Measurements from ENCODE around the gene SENP8. TPM values are rescaled to one million over a fixed set of nuclear protein-coding genes. Genes with fewer than 3 reads are reported as not detected.
A peak's percentile ranks its signal among the peaks of the same experiment; 100 is the strongest.
"Not testable (repeated sequence)": the region's sequence is repeated elsewhere in the genome, so short reads cannot be mapped to it uniquely, and the experiment has no call there.

Gene SENP8
- polyA plus RNA-seq, 1 donor = 6.8 TPM

DNA sequence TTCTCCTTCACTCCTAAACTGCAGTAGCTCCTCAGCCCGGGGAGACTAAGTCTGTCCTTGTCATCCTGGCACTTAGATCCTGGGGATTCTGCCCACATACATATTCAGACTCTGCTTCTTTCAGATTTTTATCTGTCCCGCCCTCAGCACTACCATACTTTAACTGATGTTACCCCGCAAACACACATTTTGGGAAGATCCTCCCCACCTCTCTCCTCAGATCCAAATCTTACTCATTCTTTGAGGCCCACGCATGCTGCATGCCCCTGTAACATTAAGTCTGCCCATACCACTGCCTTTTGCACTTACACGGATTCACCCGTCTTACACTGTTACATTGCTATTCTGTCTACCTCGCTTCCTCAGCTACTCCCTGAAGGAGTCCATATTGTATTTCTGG, 36.1 kb downstream of the SENP8 start:
- DNase-seq = no peak

DNA sequence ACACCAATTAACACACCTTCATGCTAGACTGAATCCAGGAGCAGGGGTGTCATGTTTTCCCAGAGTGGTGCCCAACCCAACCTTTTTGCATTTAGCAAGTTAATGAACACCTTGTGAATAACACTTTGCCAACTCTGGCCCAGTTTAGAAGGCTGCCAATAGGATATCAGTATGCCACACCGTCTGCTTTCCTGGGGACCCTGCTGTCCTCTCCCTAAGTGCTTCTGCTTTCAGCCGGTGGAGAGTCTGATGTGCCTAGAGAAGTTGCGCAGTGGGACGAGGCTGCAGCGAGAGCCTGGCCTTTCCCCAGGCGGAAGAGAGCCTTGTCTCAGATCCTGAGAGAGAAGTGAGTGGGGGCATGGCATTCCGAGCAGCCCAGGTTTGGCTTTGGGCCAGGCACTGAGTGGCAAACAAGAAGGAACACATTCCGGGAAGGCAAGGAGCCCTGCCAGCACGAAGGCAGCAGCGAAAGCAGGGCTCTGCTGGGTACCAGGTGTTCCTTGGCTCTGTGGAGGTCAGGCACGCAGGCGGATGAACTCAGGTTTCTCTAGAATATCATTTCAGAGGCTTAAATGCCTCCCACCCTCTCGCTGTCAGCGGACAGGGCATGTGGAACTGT, 36.9 kb downstream of the SENP8 start:
- DNase-seq = peak; percentile 82

DNA sequence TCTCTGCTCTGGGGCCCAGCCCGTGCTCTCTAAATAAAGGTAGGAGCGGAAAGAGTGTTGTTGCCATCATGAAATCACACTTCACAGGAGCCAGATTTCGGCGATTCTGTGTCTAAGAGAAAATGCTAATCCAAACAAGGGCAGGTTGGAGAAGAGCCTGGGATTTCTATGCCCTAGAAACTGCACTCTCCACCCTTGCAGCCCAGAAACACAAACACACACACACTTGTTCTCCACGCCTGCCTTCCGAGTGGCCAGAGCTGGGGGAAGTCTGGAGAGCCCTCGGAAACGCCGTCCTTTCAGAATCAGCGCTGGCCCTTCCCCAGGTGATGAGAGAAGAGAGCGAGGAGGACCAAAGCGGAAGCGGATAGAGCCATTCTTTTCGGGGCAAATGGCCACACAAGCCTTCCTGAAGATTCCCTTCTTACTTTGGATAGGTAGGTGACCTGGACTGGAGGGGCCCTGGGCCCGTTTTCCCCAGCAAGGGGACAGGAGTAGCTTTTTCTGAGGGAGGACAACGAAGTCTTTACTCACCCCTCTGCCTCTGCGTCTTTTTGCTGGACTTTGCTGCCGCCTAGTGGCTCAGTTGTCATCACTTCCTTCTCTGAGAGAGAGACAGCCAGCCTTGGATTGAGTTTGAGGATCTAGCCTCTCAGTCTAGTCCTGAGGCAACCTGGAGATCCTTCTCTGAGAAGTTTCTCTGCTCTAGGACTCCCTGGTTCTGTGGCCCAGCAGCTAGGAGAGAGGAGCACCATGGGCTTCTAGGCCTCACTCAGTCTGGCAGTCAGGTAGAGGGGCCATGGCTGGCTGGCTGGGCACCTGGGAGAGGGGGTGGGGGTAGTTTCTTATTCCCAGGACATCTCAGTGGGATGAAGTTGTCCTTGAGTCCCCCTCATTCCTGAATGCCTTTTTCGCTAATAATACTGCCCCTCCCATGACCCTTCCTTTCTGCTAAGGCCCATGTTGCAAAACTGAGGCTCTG, 37.7 kb downstream of the SENP8 start:
- DNase-seq = peak; percentile 93

DNA sequence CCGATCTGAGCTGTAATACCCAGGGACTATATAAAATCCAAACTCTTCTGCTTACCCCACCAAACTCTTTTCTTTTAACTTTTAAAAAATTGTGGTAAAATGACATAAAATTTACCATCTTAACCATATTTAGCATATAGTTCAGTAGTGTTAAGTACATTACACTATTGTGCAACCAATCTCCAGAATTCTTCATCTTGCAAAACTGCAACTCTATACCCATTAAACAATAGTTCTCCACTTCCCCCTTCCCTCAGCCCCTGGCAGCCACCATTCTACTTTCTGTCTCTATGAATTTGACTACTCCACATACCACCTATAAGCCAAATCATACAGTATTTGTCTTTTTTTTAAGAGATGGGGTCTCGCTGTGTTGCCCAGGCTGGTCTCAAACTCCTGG, 38.7 kb downstream of the SENP8 start:
- no peak for DNase-seq

DNA sequence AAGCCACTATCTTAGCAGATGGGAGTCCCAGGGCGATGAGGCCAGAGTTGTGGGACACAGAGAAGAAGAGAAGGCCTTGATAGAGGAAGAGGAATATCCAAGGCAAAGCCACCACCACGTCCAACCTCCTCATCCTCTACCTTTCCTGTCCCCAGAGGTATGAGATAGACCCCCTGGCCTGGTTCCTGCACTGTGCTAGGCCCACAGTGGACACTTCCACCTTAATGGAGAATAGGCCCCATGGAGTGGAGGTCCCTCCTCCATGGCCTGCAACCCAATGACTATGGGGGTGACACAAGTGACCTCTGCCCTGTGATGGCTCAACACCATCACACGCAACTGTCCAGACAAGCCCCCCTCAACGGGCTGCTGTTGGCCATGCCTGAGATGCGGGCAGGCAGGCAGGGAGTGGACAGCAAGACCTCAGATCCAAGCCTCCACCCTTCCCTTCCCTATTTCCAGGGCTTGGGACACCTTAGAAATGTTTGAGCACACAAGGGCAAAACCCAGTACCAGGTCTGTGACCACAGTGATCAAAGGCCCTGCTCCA, 42.6 kb downstream of the SENP8 start:
- DNase-seq = no peak

DNA sequence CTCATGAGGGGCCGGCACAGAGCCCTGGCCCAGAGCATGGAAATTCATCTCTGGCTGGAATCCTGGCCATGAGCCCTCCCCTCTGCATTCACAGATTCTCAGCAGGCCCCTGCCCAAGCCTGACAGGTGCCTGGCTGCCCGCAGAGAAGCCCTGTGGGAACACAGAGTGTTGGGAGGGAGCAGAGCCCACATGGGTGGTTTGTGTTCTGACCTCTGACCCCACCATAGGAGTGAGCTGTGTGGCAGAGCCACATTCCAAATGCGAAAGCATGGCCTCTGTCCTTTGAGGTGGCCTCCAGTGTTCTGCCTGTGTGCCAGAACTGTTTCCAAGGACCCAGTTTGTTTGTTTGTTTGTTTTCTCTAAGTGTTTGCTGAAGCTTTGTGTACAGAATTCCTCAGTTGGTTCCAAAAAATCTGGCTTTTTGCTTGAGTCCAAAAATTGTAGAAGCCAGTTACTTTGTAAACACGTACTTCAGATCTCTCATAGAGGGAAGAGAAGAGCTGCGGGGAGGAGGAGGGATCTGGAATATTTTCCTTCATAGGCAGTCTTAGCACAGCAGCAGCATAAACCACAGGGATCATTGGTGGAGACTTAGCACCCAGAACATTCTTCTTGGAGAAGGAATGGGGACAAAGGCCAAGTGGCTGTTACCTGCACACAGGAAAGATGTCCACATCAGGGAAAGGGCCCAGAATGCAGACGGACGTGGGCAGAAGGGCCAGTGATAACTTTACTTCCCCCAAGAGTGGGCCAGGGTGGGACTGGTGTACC, 43.3 kb downstream of the SENP8 start:
- no peak for DNase-seq

DNA sequence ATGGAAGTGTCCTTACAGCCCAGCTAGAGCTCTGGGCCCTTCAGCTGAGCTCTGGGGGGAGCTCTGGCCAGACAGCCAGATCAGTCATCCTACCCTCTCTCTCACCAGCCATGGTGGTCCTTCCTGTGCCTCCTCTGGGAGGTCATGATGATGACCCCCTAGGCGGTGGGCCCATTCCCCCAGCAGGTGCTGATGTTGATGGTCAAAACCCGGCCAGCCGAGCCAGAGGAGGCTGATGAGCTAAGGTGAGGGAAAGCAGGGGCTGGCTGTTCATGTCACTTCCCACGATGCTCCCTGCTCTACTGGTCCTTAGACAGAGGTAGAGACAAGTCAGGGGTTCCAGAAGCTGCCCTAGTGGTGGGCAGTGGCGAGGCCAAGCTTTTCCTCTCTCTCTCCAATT, 44.4 kb downstream of the SENP8 start:
- DNase-seq = no peak

DNA sequence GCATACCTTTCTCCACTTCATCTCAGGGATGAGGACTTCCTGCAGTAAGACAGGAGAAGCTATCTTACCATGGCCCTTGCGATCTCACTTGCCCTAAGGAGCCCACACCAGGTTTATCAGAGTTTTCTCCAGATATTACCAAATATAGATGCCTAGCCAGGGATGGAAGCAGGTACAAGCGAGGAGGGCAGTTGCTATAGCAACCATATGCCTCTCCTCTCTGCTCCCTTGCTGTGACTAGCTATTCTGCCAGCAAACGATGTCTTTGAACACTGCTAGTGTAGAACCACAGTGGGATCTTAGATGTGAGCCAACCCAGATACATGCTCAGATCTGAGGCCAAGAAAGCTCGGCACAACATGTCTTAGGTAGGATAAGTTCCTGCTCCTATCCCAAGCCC, 45.5 kb downstream of the SENP8 start:
- DNase-seq = no peak

DNA sequence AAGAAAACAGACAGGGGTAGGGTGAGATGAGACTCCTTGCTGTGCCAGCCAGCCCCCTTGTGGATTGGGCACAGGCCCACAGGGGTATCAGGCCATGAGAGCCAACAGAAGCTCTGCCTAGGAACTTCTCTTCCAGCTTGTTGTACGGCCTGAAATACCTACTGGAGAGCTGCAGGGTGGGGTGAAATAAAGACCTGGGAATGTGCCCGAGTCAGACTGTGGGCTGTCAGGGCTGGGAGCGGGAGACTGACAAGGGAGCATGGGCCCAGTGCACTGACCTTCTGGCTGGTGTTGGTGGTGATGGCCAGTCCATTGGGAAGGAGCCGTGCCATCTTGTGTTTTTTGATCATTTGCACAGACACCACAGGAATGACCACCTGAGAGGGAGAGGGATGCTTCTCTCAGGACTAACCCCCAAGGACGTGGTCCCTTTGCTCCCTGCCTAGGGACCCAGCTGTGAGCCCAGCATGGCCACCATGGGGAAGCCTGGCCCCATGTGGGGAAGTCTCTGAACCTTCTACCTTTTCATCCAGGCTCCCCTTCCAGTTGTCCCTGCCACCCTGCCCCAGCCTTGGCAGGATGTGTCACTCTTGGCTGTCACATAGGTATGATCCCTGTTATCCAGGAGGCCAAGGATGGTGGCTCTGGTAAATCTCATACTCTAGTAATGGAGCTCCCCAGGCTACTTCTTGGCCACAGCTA, 48.7 kb downstream of the SENP8 start:
- no peak for DNase-seq

DNA sequence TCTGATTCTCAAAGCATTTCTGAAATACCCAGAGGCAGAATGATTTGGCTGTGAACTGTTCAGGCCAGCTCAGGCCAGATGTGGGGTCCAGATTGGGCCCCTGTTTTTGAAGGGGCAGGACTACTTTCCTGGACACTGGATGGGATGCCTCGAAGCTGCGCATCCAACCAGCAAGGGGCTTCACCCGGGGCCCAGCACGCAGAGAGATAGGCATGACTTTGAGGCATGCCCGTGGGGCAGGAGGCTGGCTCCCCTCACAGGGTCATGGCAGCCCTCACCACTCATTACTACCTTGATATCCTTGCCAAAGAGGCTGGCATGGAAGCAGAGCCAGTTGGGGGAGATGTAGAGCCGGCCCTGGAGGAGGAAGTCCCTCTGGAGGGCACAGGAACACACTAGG, 49.2 kb downstream of the SENP8 start:
- DNase-seq = no peak

DNA sequence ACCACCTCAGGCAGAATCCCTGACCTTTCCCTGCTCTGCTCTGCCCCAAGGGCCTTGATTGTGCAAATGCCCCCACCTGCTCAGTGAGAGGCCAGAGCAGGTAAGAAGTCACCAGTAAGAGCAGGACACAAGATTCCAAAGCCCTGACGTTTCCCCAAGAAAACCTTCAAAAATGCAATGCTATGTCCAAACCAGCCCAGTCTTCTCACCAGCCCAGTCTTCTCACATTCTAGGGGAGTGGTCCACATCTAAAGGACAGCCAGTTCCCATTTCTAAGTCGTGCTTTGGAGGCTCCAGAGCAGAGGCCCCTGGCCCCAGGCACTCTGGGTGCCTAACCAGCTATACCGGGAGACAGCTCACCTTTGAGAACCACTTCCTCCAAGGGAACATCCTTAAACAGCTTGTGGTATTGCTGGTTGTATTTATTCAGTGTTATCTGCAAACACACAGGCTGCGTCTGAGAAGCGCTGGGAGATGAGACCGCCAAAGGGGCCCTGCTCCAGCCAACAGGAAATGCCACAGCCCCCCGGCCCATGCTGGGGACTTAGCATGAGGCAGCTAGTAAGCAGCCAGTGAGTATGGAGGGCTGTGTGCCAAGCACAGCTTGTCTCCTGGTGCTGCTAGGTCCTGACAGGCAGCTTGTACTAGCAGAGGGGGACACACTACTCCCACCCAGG, 50.1 kb downstream of the SENP8 start:
- no peak for DNase-seq

DNA sequence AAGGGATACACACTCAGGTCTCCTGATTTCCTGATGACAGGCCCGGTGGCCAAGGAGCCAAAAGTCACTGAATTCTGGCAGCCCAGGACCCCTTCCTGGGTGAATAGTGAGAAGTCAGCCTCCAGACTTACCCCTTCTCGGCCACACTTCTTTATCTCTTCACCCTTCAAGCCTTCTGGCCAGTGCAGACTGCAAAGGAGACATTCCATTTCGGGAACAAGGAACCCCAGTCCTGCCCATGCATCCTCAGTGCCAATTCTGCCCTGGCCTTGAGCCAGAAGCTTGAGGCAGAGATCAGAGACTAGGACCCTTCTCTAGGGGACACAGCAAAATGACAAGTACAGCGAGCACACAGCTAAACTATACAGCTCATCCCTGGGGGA, 50.6 kb downstream of the SENP8 start:
- DNase-seq = no peak

DNA sequence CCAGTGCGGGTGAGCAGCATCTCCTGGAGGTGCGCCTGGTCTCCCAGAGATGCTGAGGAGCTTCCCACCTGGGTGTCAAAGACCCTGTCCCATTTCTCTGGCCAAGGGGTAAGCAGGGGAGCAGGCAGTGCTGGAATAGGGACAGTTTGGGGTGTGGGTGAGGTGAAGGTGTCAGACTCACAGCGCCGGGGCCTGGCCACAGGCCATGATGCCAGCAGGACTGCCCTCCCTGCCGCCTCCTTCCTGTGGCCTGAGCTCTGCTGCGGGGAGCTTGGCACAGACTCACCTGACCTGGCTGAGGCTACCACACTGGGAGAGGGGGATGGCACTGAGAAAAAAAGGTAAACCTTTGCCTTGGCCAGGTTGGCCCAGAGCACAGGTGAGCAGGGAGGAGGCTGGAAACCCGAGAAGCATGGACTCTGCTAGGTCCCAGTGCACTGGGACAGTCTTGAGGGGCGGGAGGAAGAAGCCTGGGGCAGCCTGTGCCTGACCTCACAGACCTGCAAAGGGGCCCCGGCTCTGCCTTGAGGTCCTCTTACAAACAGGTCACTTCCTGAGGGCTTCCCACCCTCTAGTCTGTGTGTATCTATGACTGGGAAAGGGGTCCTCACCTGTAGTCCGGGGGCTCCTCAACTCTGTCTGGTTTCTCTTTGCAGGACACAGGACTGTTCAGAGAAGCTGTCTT, 51.2 kb downstream of the SENP8 start:
- no peak for DNase-seq

DNA sequence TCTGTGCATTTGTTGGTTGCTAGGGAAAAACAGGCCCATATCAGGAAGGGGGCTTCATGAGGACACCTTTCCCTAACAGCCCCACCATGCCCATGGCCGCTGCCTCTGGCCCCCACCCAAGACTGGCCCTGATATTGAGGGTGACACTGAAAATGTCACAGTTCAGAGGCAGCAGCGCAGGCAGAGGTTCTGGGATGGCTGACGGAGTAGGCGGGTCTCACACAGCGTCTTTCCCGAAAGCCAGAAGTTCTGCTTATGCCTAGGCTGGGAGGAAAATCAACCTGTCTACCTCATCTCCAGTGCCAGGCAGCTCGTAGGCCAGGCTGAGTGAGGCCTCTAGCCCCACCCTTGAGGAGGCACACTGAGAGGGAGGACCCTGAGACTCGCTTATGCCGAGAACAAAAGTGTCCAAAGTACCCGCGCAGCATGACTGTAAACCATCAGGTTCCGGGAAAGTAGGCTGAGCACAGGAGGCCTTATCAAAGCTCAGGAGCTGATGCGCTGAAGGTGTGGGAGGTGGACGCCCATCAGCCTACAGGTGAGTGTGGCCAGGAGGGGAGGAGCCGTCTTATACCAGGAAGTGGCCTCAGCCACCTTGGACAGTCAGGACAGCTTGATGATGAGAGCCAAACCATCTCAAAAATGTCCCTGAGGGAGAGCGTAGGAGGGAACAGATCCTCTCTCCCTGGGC, 51.9 kb downstream of the SENP8 start:
- DNase-seq = no peak

DNA sequence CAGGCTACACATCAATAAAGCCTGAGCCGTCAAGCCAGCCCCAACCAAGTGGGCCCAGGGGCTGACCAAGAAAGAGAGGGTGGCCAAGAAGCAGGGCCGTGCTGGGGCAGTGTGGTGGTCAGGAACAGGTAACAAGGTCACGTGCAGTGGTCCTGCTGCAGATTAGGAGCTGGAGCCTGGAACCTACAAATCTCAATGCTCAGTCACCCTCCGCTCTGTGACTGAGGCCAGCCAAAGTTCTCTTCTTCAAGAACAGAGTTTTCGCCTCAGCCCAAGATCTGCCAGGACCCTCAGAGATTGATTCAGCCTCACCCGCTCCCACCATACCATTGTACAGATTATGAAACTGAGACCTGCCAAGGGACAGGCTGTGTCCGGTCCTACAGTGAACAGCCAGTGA, 52.5 kb downstream of the SENP8 start:
- DNase-seq = no peak

DNA sequence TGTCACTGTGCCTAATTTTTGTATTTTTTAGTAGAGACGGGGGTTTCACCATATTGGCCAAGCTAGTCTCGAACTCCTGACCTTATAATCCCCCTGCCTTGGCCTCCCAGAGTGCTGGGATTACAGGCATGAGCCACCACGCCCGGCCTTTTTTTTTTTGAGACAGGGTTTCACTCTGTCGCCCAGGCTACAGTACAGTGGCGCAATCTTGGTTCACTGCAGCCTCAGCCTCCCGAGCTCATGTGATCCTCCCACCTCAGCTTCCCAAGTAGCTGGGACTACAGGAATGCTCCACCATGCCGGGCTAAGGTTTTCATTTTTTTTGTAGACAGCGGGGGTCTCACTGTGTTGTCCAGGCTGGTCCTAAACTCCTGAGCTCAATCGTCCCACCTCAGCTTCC, 53.8 kb downstream of the SENP8 start:
- DNase-seq = not testable (repeated sequence)

DNA sequence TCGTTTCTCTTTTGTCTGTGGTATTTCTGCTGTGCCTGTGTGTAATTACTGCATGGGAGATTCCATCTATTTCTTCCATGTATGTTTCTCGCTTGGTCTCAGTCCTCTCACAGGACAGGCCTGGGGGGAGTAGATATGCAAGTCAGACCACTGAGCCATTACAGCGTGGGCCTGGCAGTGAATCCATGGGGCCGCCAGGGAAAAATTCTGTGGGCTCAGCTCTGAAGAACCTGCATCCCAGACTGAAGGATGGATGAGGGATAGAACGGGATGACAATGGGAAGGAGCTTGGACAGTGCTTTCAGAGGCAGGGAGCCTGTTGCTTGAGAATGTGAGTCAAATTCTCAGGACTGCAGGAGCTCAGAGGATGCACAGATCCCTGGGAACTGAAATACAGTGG, 54.6 kb downstream of the SENP8 start:
- no peak for DNase-seq

DNA sequence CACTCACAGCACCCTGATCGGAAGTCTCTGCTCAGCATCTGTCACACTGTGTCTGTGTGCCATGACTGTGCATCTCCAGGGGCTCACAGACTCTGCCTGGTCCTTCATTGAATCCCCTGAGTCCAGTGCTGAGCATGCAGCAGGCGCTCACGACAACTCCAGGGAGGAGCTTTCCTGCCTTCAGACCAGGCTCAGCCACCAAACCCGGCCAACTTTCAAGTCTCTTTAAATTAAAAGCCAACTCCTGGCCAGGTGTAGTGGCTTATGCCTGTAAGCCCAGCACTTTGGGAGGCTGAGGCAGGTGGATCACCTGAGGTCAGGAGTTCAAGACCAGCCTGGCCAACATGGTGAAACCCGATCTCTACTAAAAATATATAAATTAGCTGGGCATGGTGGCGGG, 55.2 kb downstream of the SENP8 start:
- no peak for DNase-seq

DNA sequence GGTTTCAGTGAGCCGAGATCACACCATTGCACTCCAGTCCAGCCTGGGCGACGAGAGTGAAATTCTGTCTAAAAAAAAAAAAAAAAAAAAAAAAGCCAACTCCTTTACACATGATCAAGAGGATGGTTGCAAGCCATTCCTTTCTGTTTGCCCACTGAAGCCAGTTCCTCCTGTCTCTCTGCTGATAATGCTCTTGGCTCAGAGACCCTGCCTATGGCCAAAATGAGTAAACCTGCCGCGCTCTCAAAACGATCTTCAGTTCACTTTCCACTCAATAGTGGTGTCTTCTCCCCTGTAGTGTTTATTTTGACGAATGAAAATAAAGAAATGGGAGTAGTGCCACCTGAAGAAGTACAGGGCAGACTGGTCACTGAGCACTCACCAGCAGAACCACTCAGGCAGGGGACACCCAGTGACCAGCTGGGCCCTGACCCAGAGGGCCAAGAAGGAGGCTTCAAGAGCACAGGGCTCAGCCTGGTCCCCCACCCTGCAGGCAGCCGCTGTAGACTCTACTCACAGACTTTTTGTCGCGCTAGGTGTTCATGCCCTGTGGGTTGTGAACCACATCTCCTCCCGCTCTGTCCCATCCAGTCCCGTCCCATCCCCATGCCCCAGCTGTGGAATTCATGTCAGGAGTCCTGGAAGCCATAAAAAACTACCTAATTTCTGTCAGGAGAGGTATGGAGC, 55.8 kb downstream of the SENP8 start:
- no peak for DNase-seq

Data from left kidney (tissue), 2 donors.